ENCODE data around the gene UBR3.
"Not testable (repeated sequence)": the region's sequence is repeated elsewhere in the genome, so short reads cannot be mapped to it uniquely, and the experiment has no call there.

The UBR3 gene

GRCh38 chr2:169866230-169866629, 39.0 kb downstream of the UBR3 start:
- H3K9me3 Mint-ChIP-seq; H3K36me3 Mint-ChIP-seq (ENCODE audit: low read depth); H3K27ac Mint-ChIP-seq; H3K27me3 Mint-ChIP-seq; intact Hi-C loops (cut with micrococcal nuclease); H3K4me3 Mint-ChIP-seq: not testable (repeated sequence)
- peaks cover 12% of the 10 kb centered on the region for H3K4me1 Mint-ChIP-seq (ENCODE audit: low read depth)

GRCh38 chr2:169867579-169867978, 40.3 kb downstream of the UBR3 start:
- intact Hi-C loops (cut with micrococcal nuclease) = no loop called here
- Mint-ChIP-seq H3K27me3 (no peaks in the 10 kb centered on the region), H3K27ac (no peak overlapping the region), H3K4me1 (ENCODE audit: low read depth) (peaks cover 12% of the 10 kb centered on the region), H3K36me3 (ENCODE audit: low read depth) (no peaks in the 10 kb centered on the region), H3K9me3 (no peaks in the 10 kb centered on the region), H3K4me3 (no peak overlapping the region)

- Mint-ChIP-seq H3K4me3 (no peak overlapping the region), H3K27ac (no peak overlapping the region), H3K4me1 (ENCODE audit: low read depth) (peaks cover 12% of the 10 kb centered on the region), H3K27me3 (no peaks in the 10 kb centered on the region), H3K9me3 (no peaks in the 10 kb centered on the region), H3K36me3 (ENCODE audit: low read depth) (no peaks in the 10 kb centered on the region)
- intact Hi-C loops (cut with micrococcal nuclease) = no loop called here
Measured at GRCh38 chr2:169868951-169869350, 41.7 kb downstream of the UBR3 start.

- H3K27ac Mint-ChIP-seq; H3K4me3 Mint-ChIP-seq; intact Hi-C loops (cut with micrococcal nuclease); H3K9me3 Mint-ChIP-seq; H3K4me1 Mint-ChIP-seq (ENCODE audit: low read depth); H3K27me3 Mint-ChIP-seq: not testable (repeated sequence)
- peaks cover 17% of the 10 kb centered on the region for H3K36me3 Mint-ChIP-seq (ENCODE audit: low read depth)
Measured at GRCh38 chr2:169871369-169871768, 44.1 kb downstream of the UBR3 start.

- Mint-ChIP-seq H3K9me3 (no peaks in the 10 kb centered on the region), H3K27me3 (no peaks in the 10 kb centered on the region), H3K4me3 (no peak overlapping the region), H3K27ac (no peak overlapping the region), H3K36me3 (ENCODE audit: low read depth) (peaks cover 23% of the 10 kb centered on the region), H3K4me1 (ENCODE audit: low read depth) (peaks cover 6% of the 10 kb centered on the region)
- intact Hi-C loops (cut with micrococcal nuclease) = no loop called here
Measured at GRCh38 chr2:169871994-169872393, 44.7 kb downstream of the UBR3 start.

GRCh38 chr2:169877398-169877797, 50.1 kb downstream of the UBR3 start:
- Mint-ChIP-seq H3K27me3 (no peaks in the 10 kb centered on the region), H3K36me3 (ENCODE audit: low read depth) (peaks cover 39% of the 10 kb centered on the region), H3K4me3 (no peak overlapping the region), H3K9me3 (no peaks in the 10 kb centered on the region), H3K4me1 (ENCODE audit: low read depth) (no peaks in the 10 kb centered on the region), H3K27ac (no peak overlapping the region)
- intact Hi-C loops (cut with micrococcal nuclease) = loop anchor here (5.0 kb wide), 1 partner anchor 55 kb away; the partner anchor contains the start of gene METTL5

- Mint-ChIP-seq H3K4me3 (no peak overlapping the region), H3K4me1 (ENCODE audit: low read depth) (no peaks in the 10 kb centered on the region), H3K27me3 (no peaks in the 10 kb centered on the region), H3K9me3 (no peaks in the 10 kb centered on the region), H3K27ac (no peak overlapping the region), H3K36me3 (ENCODE audit: low read depth) (peaks cover 35% of the 10 kb centered on the region)
- intact Hi-C loops (cut with micrococcal nuclease) = no loop called here
Measured at GRCh38 chr2:169887120-169887519, 59.9 kb downstream of the UBR3 start.

- no peaks in the 10 kb centered on the region for H3K27me3 Mint-ChIP-seq
- no peaks in the 10 kb centered on the region for H3K4me1 Mint-ChIP-seq (ENCODE audit: low read depth)
- peaks cover 43% of the 10 kb centered on the region for H3K36me3 Mint-ChIP-seq (ENCODE audit: low read depth)
- H3K27ac Mint-ChIP-seq = no peak overlapping the region
- intact Hi-C loops (cut with micrococcal nuclease) = no loop called here
- H3K9me3 Mint-ChIP-seq = no peaks in the 10 kb centered on the region
- H3K4me3 Mint-ChIP-seq = no peak overlapping the region
Measured at GRCh38 chr2:169891593-169892298, 64.5 kb downstream of the UBR3 start.

- H3K36me3 Mint-ChIP-seq (ENCODE audit: low read depth) = peaks cover 43% of the 10 kb centered on the region
- no peaks in the 10 kb centered on the region for H3K9me3 Mint-ChIP-seq
- no peaks in the 10 kb centered on the region for H3K4me1 Mint-ChIP-seq (ENCODE audit: low read depth)
- intact Hi-C loops (cut with micrococcal nuclease) = no loop called here
- no peak overlapping the region for H3K27ac Mint-ChIP-seq
- H3K27me3 Mint-ChIP-seq = no peaks in the 10 kb centered on the region
- no peak overlapping the region for H3K4me3 Mint-ChIP-seq
Measured at GRCh38 chr2:169892951-169893350, 65.7 kb downstream of the UBR3 start.

- Mint-ChIP-seq H3K9me3 (no peaks in the 10 kb centered on the region), H3K4me1 (ENCODE audit: low read depth) (no peaks in the 10 kb centered on the region), H3K27me3 (no peaks in the 10 kb centered on the region), H3K27ac (no peak overlapping the region), H3K4me3 (no peak overlapping the region), H3K36me3 (ENCODE audit: low read depth) (peaks cover 59% of the 10 kb centered on the region)
- intact Hi-C loops (cut with micrococcal nuclease) = no loop called here
Measured at GRCh38 chr2:169895294-169895985, 68.2 kb downstream of the UBR3 start.

- no peaks in the 10 kb centered on the region for H3K27me3 Mint-ChIP-seq
- H3K36me3 Mint-ChIP-seq (ENCODE audit: low read depth) = peaks cover 56% of the 10 kb centered on the region
- H3K4me1 Mint-ChIP-seq (ENCODE audit: low read depth) = no peaks in the 10 kb centered on the region
- intact Hi-C loops (cut with micrococcal nuclease) = no loop called here
- H3K9me3 Mint-ChIP-seq = no peaks in the 10 kb centered on the region
- H3K27ac Mint-ChIP-seq = no peak overlapping the region
- no peak overlapping the region for H3K4me3 Mint-ChIP-seq
Measured at GRCh38 chr2:169897834-169898233, 70.6 kb downstream of the UBR3 start.

GRCh38 chr2:169900103-169900502, 72.8 kb downstream of the UBR3 start:
- intact Hi-C loops (cut with micrococcal nuclease); H3K4me3 Mint-ChIP-seq; H3K27ac Mint-ChIP-seq; H3K4me1 Mint-ChIP-seq (ENCODE audit: low read depth); H3K27me3 Mint-ChIP-seq; H3K9me3 Mint-ChIP-seq: not testable (repeated sequence)
- H3K36me3 Mint-ChIP-seq (ENCODE audit: low read depth) = peaks cover 50% of the 10 kb centered on the region

GRCh38 chr2:169900686-169901085, 73.4 kb downstream of the UBR3 start:
- H3K36me3 Mint-ChIP-seq (ENCODE audit: low read depth) = peaks cover 44% of the 10 kb centered on the region
- no peaks in the 10 kb centered on the region for H3K27me3 Mint-ChIP-seq
- no peak overlapping the region for H3K27ac Mint-ChIP-seq
- H3K4me3 Mint-ChIP-seq = no peak overlapping the region
- no peaks in the 10 kb centered on the region for H3K9me3 Mint-ChIP-seq
- H3K4me1 Mint-ChIP-seq (ENCODE audit: low read depth) = no peaks in the 10 kb centered on the region
- intact Hi-C loops (cut with micrococcal nuclease) = no loop called here

GRCh38 chr2:169906731-169907130, 79.5 kb downstream of the UBR3 start:
- H3K9me3 Mint-ChIP-seq = no peaks in the 10 kb centered on the region
- intact Hi-C loops (cut with micrococcal nuclease) = no loop called here
- H3K36me3 Mint-ChIP-seq (ENCODE audit: low read depth) = peaks cover 51% of the 10 kb centered on the region
- no peak overlapping the region for H3K27ac Mint-ChIP-seq
- H3K4me1 Mint-ChIP-seq (ENCODE audit: low read depth) = no peaks in the 10 kb centered on the region
- H3K27me3 Mint-ChIP-seq = no peaks in the 10 kb centered on the region
- no peak overlapping the region for H3K4me3 Mint-ChIP-seq

GRCh38 chr2:169909376-169909775, 82.1 kb downstream of the UBR3 start:
- no peaks in the 10 kb centered on the region for H3K9me3 Mint-ChIP-seq
- peaks cover 58% of the 10 kb centered on the region for H3K36me3 Mint-ChIP-seq (ENCODE audit: low read depth)
- no peak overlapping the region for H3K27ac Mint-ChIP-seq
- H3K27me3 Mint-ChIP-seq = no peaks in the 10 kb centered on the region
- no peaks in the 10 kb centered on the region for H3K4me1 Mint-ChIP-seq (ENCODE audit: low read depth)
- intact Hi-C loops (cut with micrococcal nuclease) = no loop called here
- no peak overlapping the region for H3K4me3 Mint-ChIP-seq
